SJCRH30 (cell line): Measurements from ENCODE around the gene CALML3. TPM values are rescaled to one million over a fixed set of nuclear protein-coding genes. Genes with fewer than 3 reads are reported as not detected.

Experiments
- DNase-seq, 2 experiments: peaks; one replicate each; pipeline ENCODE4 v3.0.0-alpha.2; 2015 to 2020
- H3K27ac ChIP-seq: fragments of 250-450 bp; sonication (Bioruptor Pico); 2 replicates; pipeline ENCODE4 v1.5.1; 2020; ENCODE audit warnings: mild to moderate bottlenecking, moderate library complexity
- H3K27me3 ChIP-seq: fragments of 250-450 bp; sonication (Bioruptor Pico); 2 replicates; pipeline ENCODE4 v1.5.1; 2020; ENCODE audit warnings: mild to moderate bottlenecking, moderate library complexity
- H3K36me3 ChIP-seq: fragments of 250-450 bp; sonication (Bioruptor Pico); 2 replicates; pipeline ENCODE4 v1.5.1; 2020; ENCODE audit warnings: mild to moderate bottlenecking, moderate library complexity
- H3K4me1 ChIP-seq: fragments of 250-450 bp; sonication (Bioruptor Pico); 2 replicates; pipeline ENCODE4 v1.5.1; 2020; ENCODE audit warnings: mild to moderate bottlenecking, moderate library complexity
- H3K4me3 ChIP-seq: fragments of 250-450 bp; sonication (Bioruptor Pico); 2 replicates; pipeline ENCODE4 v1.5.1; 2020; ENCODE audit warnings: mild to moderate bottlenecking, moderate library complexity
- H3K9me3 ChIP-seq: fragments of 250-450 bp; sonication (Bioruptor Pico); replicated peaks from 2 replicates; pipeline ENCODE4 v1.5.1; 2020; ENCODE audit warnings: mild to moderate bottlenecking, moderate library complexity
- total RNA-seq: library from RNA; depleted of rRNA; stranded (reverse); fragments of >200 nt; shearing (Covaris generic); gene quantifications from 2 replicates; pipeline ENCODE4 v1.2.3, GENCODE V29; 2014; rRNA removed

CALML3 gene
- total RNA-seq, 1 experiment from 2014 or later = not detected

- no peaks in the 10 kb centered on the region for H3K9me3 ChIP-seq
- peak in 1 of 2 experiments; percentile 39 for DNase-seq
- no peaks in the 10 kb centered on the region for H3K27me3 ChIP-seq
- no peaks in the 10 kb centered on the region for H3K36me3 ChIP-seq
- peak overlapping the region; percentile 21 for H3K4me3 ChIP-seq
- no peak overlapping the region for H3K27ac ChIP-seq
- H3K4me1 ChIP-seq = peaks cover 30% of the 10 kb centered on the region
These were observed 50.9 kb downstream of the CALML3 start for GRCh38 chr10:5575482-5576153.

- no peaks in the 10 kb centered on the region for H3K36me3 ChIP-seq
- H3K9me3 ChIP-seq = no peaks in the 10 kb centered on the region
- peaks cover 30% of the 10 kb centered on the region for H3K4me1 ChIP-seq
- H3K27me3 ChIP-seq = no peaks in the 10 kb centered on the region
- H3K27ac ChIP-seq = no peak overlapping the region
- no peak for DNase-seq
- H3K4me3 ChIP-seq = no peak overlapping the region
These were observed 51.5 kb downstream of the CALML3 start for GRCh38 chr10:5576154-5576748.

Other genes with a start within 250 kb of the CALML3 start
- 0.10 and 0.20 TPM in 2 replicates for gene UCN3, start 160.0 kb upstream of the CALML3 start, total RNA-seq
- not detected in 2 replicates for gene TUBAL3, start 120.1 kb upstream of the CALML3 start, total RNA-seq
- gene NET1, start 112.4 kb upstream of the CALML3 start, total RNA-seq = 153 and 154 TPM in 2 replicates
- not detected in 2 replicates for gene CALML5, start 25.4 kb upstream of the CALML3 start, total RNA-seq
- 1.2 and 1.3 TPM in 2 replicates for gene ASB13, start 141.6 kb downstream of the CALML3 start, total RNA-seq
- gene TASOR2, start 159.9 kb downstream of the CALML3 start, total RNA-seq = 63.2 and 73.8 TPM in 2 replicates